GM18951 (cell line): ENCODE data around the gene SMTN.

Experiments
- POLR2A ChIP-seq: IDR thresholded peaks from 4 replicates; pipeline ENCODE4 v1.6.1; 2011; ENCODE audit warnings: mild to moderate bottlenecking; ENCODE audit not compliant: insufficient read length, insufficient read depth; ENCODE audit errors: extremely low read depth
- in situ Hi-C: fragments of 300-500 bp; cut with MboI; formaldehyde crosslinking; loops from one replicate; pipeline ENCODE4 v1.12.0; 2022; ENCODE audit warnings: low sequenced_read_pairs, mixed read lengths, inconsistent platforms; ENCODE audit not compliant: unreplicated experiment

SMTN gene

DNA sequence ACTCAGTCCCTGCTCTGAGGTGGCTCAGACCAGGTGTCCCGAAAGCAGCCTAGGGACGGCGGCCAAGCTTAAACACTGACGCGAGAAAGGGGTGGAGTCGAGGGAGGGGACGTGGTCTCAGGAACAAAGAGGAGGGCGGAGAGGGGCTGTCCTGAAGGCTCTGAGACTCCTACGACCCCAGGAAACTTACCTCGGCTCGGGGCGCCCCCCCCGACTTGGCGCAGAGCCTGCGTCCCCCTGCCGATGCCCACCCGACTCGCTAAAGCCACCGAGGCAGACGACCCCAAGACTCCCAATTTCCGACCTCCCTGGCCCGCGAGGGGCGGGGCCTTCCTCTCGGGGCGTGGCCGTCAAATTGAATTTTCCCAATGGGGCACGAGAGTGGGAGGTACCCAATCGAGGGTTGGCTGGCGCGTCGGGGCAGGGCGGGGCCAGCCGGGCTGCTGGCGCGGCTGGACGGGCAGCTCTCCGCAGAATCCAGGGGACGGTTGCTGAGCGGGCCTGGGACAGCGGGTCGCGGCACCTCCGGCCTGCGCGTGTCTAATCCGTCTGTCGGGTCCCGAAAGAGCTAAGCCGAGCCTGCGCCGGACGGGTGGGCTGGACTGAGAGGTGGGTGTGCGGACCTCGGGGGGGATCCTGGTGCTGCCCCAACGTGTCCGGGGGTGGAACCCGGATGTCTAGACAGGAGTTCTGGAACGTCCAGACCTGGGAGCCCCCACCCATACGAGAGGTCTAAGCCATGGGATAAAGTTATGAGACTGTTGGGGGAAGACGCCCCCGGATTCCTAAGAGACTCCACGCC lies at the start of gene SMTN:
SMTN (plus strand) TSS at position 471 of the 802 bp plus-strand sequence. CDS start 1,941 bp downstream, outside the sequence.
- in situ Hi-C loops = no loop called here
- peak; percentile 80 for TF ChIP-seq POLR2A

DNA sequence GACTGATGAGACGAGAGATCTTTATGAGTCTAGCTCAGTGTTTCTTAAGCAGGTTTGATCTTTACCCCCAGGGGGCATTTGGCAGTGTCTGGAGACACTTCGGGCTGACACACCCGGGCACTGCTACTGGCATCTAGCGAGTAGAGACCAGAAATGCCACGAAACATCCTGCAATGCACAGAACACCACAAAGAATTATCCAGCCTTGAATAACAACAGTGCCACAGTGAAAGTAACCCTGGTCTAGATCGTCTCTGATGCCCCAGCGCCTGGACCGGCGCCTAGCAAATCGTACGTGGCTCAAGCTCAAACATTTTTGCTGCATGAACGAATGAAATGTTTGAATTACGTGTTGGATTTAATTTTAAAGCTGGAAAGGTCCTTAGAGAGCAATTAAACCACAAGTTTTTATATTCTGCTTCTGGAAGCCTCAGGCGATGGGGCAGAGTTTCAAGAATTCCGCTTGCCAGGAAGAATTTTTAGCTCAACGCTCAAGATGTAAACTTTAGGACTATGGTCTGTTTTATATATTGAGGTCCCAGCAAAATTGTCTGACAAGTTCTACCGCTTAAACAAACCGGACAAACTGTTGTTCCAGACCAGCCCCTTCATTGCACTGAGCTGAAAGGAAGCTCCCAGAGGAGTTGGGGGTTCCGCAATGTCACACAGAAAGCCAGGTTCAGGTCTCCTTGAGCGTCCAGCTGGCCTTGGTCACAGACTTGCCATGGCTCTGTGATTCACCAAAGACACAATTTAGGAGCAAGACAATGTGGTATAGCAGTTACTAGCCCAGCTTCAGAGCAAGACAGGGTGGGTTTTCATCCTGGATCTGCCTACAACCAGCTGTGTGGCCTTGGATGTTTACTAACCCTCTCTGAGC lies 44.2 kb upstream of the SMTN start:
- in situ Hi-C loops = no loop called here
- no peak for TF ChIP-seq POLR2A

- no peak for TF ChIP-seq POLR2A
- in situ Hi-C loops = no loop called here
These were observed 42.4 kb upstream of the SMTN start for GRCh38 chr22:31038686-31039085.

DNA sequence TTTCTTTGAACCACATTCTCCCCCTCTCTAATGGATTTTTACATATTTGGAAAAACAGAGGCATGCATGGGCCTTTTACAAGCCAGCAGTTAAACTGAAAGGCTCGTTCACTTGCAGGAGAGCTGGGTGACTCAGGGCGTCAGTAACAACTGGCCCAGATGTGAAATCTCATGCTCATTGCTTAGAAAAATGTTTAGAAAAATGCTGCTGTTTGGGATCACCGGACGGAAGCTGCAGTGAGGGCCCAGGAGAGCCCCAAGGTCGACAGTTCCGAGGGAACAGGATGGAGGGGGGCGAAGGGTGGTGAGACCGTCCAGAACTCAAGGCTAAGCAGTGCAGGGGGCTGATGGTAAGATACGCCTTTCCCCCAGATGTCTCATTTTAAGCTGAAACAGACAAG lies 41.7 kb upstream of the SMTN start:
- TF ChIP-seq POLR2A = no peak
- in situ Hi-C loops = no loop called here

DNA sequence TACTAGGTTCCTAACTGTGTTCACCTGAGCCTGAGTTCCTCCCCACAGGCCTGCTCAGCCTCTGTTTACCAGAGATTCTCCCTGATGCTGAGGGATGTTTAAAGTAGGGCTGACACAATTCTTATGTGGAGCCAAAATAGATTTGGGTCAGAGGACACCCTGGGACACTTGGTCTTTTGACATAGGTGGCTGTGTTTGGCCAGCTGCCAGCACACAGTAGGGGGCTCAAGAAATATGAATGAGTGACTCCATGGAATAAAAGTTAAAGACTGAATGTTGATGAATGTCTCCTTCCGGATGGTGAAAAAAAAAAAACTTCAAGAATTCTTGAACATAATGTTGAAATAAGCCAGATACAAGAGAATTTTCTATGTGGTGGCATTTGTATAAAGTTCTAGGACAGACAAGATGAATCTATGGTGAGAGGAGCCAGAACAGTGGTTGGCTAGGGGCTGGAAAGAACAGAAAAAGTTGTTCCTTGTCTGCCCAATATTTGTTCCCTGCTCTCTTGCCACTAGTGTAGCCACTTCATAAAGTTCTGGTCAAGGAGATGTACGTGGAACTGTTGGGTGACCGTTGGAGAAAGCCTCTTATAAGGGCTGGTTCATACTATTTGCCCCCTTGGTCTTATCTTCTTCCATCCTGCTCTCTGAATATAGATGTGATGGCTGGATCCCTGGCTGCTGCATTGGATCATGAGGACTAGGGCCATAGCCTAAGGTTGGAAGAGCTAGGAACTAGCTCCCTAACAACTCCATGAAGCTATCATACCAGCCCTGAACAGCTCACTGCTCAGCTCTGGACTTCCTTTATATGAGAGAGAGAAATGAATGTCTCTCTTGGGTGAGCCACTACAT lies 40.3 kb upstream of the SMTN start:
- in situ Hi-C loops = no loop called here
- no peak for TF ChIP-seq POLR2A

GRCh38 chr22:31044262-31044861 lies 36.8 kb upstream of the SMTN start:
- no peak for TF ChIP-seq POLR2A
- in situ Hi-C loops = no loop called here

GRCh38 chr22:31045900-31046538 lies 35.1 kb upstream of the SMTN start:
- in situ Hi-C loops = no loop called here

GRCh38 chr22:31046539-31047226 lies 34.4 kb upstream of the SMTN start:
- in situ Hi-C loops = no loop called here
- no peak for TF ChIP-seq POLR2A

More at GRCh38 chr22:31045900-31046538, 35.1 kb upstream of the SMTN start:
- TF ChIP-seq POLR2A = no peak

DNA sequence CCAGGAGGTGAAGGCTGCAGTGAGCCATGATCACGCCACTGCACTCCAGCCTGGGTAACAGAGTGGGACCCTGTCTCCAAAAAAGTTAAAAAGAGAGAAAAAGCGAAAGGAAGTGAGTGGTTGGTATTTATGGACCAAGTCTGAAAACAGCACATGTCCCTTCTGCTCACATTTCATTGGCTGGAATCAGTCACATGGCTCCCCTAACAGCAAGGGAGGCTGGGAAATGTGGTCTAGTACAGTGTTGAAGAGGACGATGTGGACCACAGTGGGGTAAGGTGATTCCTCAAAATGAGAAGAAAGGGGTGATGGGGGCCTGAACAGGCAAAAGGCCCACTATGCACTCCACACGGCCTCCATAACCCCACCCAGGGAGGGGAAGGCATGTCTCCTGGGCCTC lies 32.5 kb upstream of the SMTN start:
- in situ Hi-C loops = no loop called here
- no peak for TF ChIP-seq POLR2A

DNA sequence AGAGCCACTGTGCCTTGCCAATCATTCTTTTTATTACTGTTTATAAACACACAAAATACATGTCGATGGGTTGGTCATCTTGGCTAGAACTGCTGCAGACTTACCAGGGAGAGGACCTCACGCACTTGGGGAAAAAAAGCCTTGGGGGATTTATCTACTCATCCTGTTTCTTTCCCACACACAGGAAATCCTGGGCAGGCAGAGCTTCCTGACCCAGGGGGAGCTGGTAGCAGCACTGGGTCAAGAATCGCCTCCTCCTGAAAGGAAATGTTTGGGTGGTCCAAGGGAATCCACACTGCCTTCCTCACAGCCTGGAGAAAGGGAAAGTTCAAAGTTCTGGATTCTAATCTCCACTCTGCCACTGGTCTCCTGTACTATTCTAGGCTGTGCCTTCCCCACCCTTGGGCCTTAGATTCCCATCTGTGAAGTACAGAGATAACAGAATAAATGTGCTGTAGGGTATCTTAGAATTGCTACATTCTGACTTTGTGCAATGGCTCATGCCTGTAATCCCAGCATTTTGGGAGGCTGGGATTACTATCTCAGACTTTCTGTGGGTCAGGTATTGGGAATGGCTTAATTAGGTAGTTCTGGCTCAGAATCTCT lies 31.2 kb upstream of the SMTN start:
- in situ Hi-C loops = no loop called here
- no peak for TF ChIP-seq POLR2A

GRCh38 chr22:31055117-31055634 lies 25.9 kb upstream of the SMTN start:
- no peak for TF ChIP-seq POLR2A
- in situ Hi-C loops = no loop called here

DNA sequence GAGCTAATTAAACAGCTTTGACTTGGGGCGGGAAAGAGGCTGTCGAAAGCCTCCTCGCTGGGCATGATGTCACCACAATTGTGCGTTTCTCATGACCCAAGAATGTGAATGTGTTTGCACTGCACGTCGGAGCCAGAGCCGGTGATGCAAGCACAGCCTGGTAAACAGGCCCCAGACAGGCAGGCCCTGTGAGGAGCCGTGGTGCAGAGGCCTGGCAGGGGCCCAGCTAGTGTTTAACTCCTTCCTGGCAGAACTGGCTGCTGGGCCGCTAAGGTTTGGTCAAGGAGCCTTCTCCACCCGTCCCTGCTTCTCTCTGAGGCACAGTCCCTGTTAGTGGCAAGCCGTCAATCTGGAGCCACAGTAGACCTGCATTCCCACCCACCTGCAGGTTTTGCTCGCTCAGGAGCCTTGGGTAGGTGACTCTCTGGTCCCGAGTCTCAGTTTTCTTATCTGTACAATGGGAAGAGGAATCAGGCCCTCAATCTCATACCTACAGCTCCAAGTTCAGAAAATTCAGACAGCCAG lies 25.4 kb upstream of the SMTN start:
- in situ Hi-C loops = no loop called here
- no peak for TF ChIP-seq POLR2A
